Esophagus muscularis mucosa (tissue), 4 donors: ENCODE measurements around the gene PHC3. TPM values are rescaled to one million over a fixed set of nuclear protein-coding genes. Genes with fewer than 3 reads are reported as not detected.

ENCODE experiments used
- DNase-seq: peaks from one replicate; pipeline ENCODE4 v3.0.0-alpha.2; 2017; ENCODE audit errors: extremely low spot score
- H3K27ac ChIP-seq, 4 donors: fragments of 200-600 bp; sonication (generic); replicated peaks in 1 of 4; 1 replicate in 3 of 4; 2 replicates in 1 of 4; pipeline ENCODE4 v1.5.1; 2016 to 2019; ENCODE audit warnings: mild to moderate bottlenecking in 1 of 4
- H3K27me3 ChIP-seq, 4 donors: fragments of 200-600 bp; sonication (generic); one replicate each; pipeline versions ENCODE4 v1.5.1 to v1.6.0; 2016 to 2019
- H3K36me3 ChIP-seq, 4 donors: fragments of 200-600 bp; sonication (generic); one replicate each; pipeline ENCODE4 v1.5.1; 2016 to 2019
- H3K4me1 ChIP-seq, 4 donors: fragments of 200-600 bp; sonication (generic); one replicate each; pipeline ENCODE4 v1.5.1; 2016 to 2019
- H3K4me3 ChIP-seq, 4 donors: fragments of 200-600 bp; sonication (generic); 1 replicate in 2 of 4; 2 replicates in 2 of 4; pipeline ENCODE4 v1.5.1; 2016 to 2019; ENCODE audit warnings: mild to moderate bottlenecking in 4 of 4, moderate library complexity in 1 of 4
- H3K9me3 ChIP-seq, 4 donors: fragments of 200-600 bp; sonication (generic); 1 replicate in 3 of 4; 2 replicates in 1 of 4; pipeline ENCODE4 v1.5.1; 2016 to 2019
- CTCF ChIP-seq, 3 experiments: fragments of 200-600 bp in 2 of 3; fragments of 450-650 bp in 1 of 3; sonication (generic) in 2 of 3; IDR thresholded peaks; one replicate each; pipeline ENCODE4 v1.5.1; 2017 to 2019; ENCODE audit warnings: antibody characterized with exemption in 3 of 3, mild to moderate bottlenecking in 2 of 3, moderate library complexity in 1 of 3
- EP300 ChIP-seq: sonication (generic); formaldehyde crosslinking; IDR thresholded peaks from one replicate; pipeline ENCODE4 v1.6.1; 2017; ENCODE audit warnings: antibody characterized with exemption
- POLR2A ChIP-seq: fragments of 450-650 bp; IDR thresholded peaks from one replicate; pipeline ENCODE4 v1.6.1; 2017; ENCODE audit warnings: antibody characterized with exemption, moderate library complexity, mild to moderate bottlenecking, low read depth
- POLR2AphosphoS5 ChIP-seq, 2 donors: sonication (generic); formaldehyde crosslinking; IDR thresholded peaks; one replicate each; pipeline ENCODE4 v1.6.1; 2017; ENCODE audit warnings: antibody characterized with exemption in 2 of 2
- WGBS: methylation state at CpG from one replicate; pipeline ENCODE4 v1.1.5; 2018; 5-methylcytosine and 5-hydroxymethylcytosine counted together
- intact Hi-C: fragments of 100-400 bp; cut with DNase I; formaldehyde crosslinking; loops from one replicate; pipeline ENCODE4 v1.15.1; 2023
- total RNA-seq, 4 donors: library from RNA; depleted of rRNA; stranded (reverse); fragments of >200 nt; gene quantifications; one replicate each; pipeline versions ENCODE4 v1.1.0 to v1.2.1, GENCODE V29; 2016

PHC3 gene
- total RNA-seq, 4 donors from 2014 or later = 53.7 to 83.1 (median 70.8) TPM

- Histone ChIP-seq H3K27ac (peak overlapping the region in 3 of 4 donors; percentile 0 to 55 (median 17)), H3K4me1 (peaks cover 12 to 58% (median 50%) of the 10 kb centered on the region in 4 donors)
- 88% methylated on average over 2 of the region's 2 CpGs for WGBS
These were observed 21.6 kb downstream of the PHC3 start for GRCh38 chr3:170159933-170160332.

GRCh38 chr3:170159459-170159858, 22.1 kb downstream of the PHC3 start:
- Histone ChIP-seq H3K4me1 (peaks cover 12 to 58% (median 50%) of the 10 kb centered on the region in 4 donors), H3K27ac (no peak overlapping the region), H3K9me3 (no peaks in the 10 kb centered on the region), H3K4me3 (no peak overlapping the region), H3K36me3 (peaks cover 0 to 55% (median 25%) of the 10 kb centered on the region in 4 donors), H3K27me3 (no peaks in the 10 kb centered on the region)
- DNase-seq = no peak
- intact Hi-C loops = no loop called here
- no peak for TF ChIP-seq POLR2AphosphoS5 (IDR thresholded peaks at IDR 0.05)
- WGBS = 88% methylated on average over 1 of the region's 1 CpG

More at GRCh38 chr3:170159933-170160332, 21.6 kb downstream of the PHC3 start:
- peaks cover 0 to 55% (median 27%) of the 10 kb centered on the region in 4 donors for H3K36me3 ChIP-seq
- TF ChIP-seq EP300 (no peak), POLR2A (no peak), POLR2AphosphoS5 (IDR thresholded peaks at IDR 0.05) (no peak), CTCF (IDR thresholded peaks at IDR 0.05) (no peak)
- H3K9me3 ChIP-seq = no peaks in the 10 kb centered on the region
- no peaks in the 10 kb centered on the region for H3K27me3 ChIP-seq
- intact Hi-C loops = no loop called here
- DNase-seq = no peak
- H3K4me3 ChIP-seq = no peak overlapping the region

GRCh38 chr3:170155604-170156003, 25.9 kb downstream of the PHC3 start:
- WGBS = 97% methylated on average over 5 of the region's 5 CpGs
- no peak for TF ChIP-seq EP300
- TF ChIP-seq POLR2A = no peak
- no peak for TF ChIP-seq POLR2AphosphoS5 (IDR thresholded peaks at IDR 0.05)
- no peak for TF ChIP-seq CTCF (IDR thresholded peaks at IDR 0.05)
- Histone ChIP-seq H3K4me3 (no peak overlapping the region), H3K9me3 (no peaks in the 10 kb centered on the region), H3K36me3 (peaks cover 0 to 30% (median 13%) of the 10 kb centered on the region in 4 donors), H3K27me3 (no peaks in the 10 kb centered on the region), H3K4me1 (peaks cover 17 to 59% (median 53%) of the 10 kb centered on the region in 4 donors), H3K27ac (no peak overlapping the region)
- no peak for DNase-seq
- intact Hi-C loops = no loop called here

- no peak overlapping the region for H3K27ac ChIP-seq
- H3K36me3 ChIP-seq = peaks cover 0 to 36% (median 10%) of the 10 kb centered on the region in 4 donors
- no peaks in the 10 kb centered on the region for H3K9me3 ChIP-seq
- no peak overlapping the region for H3K4me3 ChIP-seq
- intact Hi-C loops = no loop called here
- no peaks in the 10 kb centered on the region for H3K27me3 ChIP-seq
- H3K4me1 ChIP-seq = peaks cover 12 to 53% (median 44%) of the 10 kb centered on the region in 4 donors
- WGBS = 42% methylated on average over 3 of the region's 3 CpGs
- TF ChIP-seq POLR2AphosphoS5 (IDR thresholded peaks at IDR 0.05) = no peak
- TF ChIP-seq POLR2A = no peak
- no peak for TF ChIP-seq CTCF (IDR thresholded peaks at IDR 0.05)
- no peak for TF ChIP-seq EP300
- DNase-seq = no peak
These were observed 26.9 kb downstream of the PHC3 start for GRCh38 chr3:170154569-170155143.

- TF ChIP-seq POLR2AphosphoS5 (IDR thresholded peaks at IDR 0.05) (no peak), CTCF (IDR thresholded peaks at IDR 0.05) (no peak)
- DNase-seq = no peak
- no peaks in the 10 kb centered on the region for H3K9me3 ChIP-seq
- H3K4me1 ChIP-seq = peaks cover 12 to 55% (median 42%) of the 10 kb centered on the region in 4 donors
- H3K4me3 ChIP-seq = no peak overlapping the region
- H3K27me3 ChIP-seq = no peaks in the 10 kb centered on the region
- H3K27ac ChIP-seq = no peak overlapping the region
- peaks cover 0 to 42% (median 10%) of the 10 kb centered on the region in 4 donors for H3K36me3 ChIP-seq
- intact Hi-C loops = no loop called here
- 79% methylated on average over 3 of the region's 3 CpGs for WGBS
These were observed 27.4 kb downstream of the PHC3 start for GRCh38 chr3:170154084-170154483.
